KOPT-K1 (cell line): ENCODE results near the gene TNFSF9.

Experiments used
- H3K27ac ChIP-seq: fragments of 200-600 bp; sonication (generic); 2 replicates; pipeline ENCODE4 v1.5.1; 2016; ENCODE audit warnings: antibody characterized with exemption, mild to moderate bottlenecking, low read depth, low read length; ENCODE audit not compliant: poor library complexity, severe bottlenecking
- H3K36me3 ChIP-seq: fragments of 200-600 bp; sonication (generic); 2 replicates; pipeline ENCODE4 v1.5.1; 2017; ENCODE audit warnings: antibody characterized with exemption, mild to moderate bottlenecking, low read length, moderate library complexity; ENCODE audit not compliant: insufficient read depth
- H3K9me3 ChIP-seq: fragments of 200-600 bp; sonication (generic); 2 replicates; pipeline ENCODE4 v1.5.1; 2017; ENCODE audit warnings: antibody characterized with exemption, low read length, mild to moderate bottlenecking; ENCODE audit not compliant: insufficient read depth, poor library complexity, severe bottlenecking

Gene TNFSF9, protein sequence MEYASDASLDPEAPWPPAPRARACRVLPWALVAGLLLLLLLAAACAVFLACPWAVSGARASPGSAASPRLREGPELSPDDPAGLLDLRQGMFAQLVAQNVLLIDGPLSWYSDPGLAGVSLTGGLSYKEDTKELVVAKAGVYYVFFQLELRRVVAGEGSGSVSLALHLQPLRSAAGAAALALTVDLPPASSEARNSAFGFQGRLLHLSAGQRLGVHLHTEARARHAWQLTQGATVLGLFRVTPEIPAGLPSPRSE

DNA sequence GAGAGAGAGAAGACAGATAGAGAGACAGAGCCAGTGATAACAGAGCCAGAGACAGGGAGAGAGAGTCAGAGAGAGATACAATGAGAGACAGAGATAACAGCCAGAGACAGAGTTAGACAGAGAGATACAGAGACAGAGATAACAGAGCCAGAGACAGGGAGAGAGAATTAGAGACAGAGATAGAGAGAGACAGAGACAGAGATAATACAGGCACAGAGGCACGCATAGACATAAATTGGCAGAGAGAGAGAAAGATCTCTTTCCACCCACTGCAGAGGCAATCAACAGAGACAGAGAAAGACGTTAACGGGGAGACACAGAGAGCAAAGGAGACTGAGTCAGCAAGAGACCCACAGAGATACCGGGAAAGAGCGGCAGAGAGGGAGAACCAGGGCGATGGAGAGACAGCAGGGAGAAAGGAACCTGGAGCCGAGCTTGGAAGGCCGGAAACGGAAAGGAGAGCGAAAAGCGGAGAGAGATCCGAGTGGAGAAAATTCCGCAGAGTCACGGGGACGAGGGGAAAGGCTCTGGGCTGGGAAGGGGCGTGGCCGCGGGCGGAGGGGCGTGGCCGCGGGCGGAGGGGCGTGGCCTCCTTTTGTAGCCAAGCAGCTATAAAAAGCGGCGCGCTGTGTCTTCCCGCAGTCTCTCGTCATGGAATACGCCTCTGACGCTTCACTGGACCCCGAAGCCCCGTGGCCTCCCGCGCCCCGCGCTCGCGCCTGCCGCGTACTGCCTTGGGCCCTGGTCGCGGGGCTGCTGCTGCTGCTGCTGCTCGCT is at the start of gene TNFSF9:
Gene TNFSF9 (plus strand): TSS at position 641 of the 777 bp plus-strand sequence. CDS start 11 bp downstream, at position 652.
- peak within 1 kb of the TSS; percentile 32 for H3K27ac ChIP-seq
- no peaks in the 10 kb centered on the region for H3K9me3 ChIP-seq
- no peaks in the 10 kb centered on the region for H3K36me3 ChIP-seq

DNA sequence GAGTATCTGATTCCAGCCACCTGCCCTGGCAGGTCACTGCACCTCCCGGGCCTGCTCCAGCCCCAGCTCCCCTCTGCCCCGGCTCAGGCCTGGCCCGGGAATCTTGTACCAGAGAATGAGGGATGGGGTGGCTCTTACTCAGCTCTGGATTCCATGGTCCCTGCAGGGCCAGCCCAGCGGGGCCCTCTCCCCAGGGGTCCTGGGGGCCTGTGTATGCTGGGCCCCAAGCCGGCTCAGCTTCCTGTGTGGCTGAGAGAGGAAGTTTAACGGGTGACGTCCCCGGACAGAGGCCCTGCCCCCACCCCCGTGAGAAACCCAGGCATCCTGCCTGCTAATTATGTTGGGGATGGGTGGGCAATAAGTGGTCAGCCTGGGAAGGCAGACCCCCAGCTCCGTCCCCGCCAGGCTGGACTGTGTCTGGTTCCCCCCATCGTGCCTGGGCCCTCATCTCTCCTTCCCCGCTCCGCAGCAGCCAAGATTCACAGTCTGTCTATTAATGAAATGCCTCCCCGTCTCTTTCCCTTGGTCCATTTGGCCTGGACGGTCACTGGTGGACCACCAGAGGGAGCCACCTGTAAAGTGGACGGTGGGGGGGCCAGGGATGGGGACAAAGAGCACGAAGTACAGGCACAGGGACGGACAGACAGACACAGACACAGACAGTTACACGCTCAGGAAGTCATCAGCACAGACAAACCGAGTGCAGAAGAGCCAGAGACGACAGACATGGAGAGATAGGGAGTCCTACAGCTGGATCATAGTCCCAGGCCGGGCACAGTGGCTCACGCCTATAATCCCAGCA is 49.1 kb upstream of the TNFSF9 start, which contains the start of gene DENND1C:
Gene DENND1C (minus strand): TSS at position 247 of the 802 bp plus-strand sequence. CDS start 92 bp downstream, at position 155.
- Histone ChIP-seq H3K27ac (peak within 1 kb of the TSS; percentile 93), H3K36me3 (peaks cover 20% of the 10 kb centered on the region), H3K9me3 (no peaks in the 10 kb centered on the region)

GRCh38 chr19:6482343-6482686 is 48.5 kb upstream of the TNFSF9 start:
- Histone ChIP-seq H3K9me3 (no peaks in the 10 kb centered on the region), H3K27ac (peak overlapping the region; percentile 93), H3K36me3 (peaks cover 14% of the 10 kb centered on the region; the same call in 1 of the 2 replicates)

GRCh38 chr19:6483235-6483634 is 47.6 kb upstream of the TNFSF9 start:
- Histone ChIP-seq H3K36me3 (peaks cover 13% of the 10 kb centered on the region; the same call in 1 of the 2 replicates), H3K9me3 (no peaks in the 10 kb centered on the region), H3K27ac (peak overlapping the region; percentile 4)

DNA sequence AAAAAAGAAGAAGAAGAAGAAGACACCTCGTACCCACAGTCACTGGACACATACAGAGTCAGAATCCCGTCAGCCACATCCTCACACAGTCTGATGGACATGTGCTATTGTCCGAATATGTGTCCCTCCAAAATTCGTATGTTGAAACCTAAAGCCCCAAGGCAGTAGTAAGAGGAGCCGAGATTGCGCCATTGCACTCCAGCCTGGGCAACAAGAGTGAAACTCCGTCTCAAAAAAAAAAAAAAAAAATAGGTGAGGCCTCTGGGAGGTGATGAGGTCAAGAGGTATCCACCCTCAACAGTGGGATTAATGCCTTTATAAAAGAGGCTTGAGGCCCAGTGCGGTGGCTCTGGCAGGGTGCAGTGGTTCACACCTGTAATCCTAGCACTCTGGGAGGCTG is 46.6 kb upstream of the TNFSF9 start:
- Histone ChIP-seq H3K36me3 (0 out of 2 replicates have a peak, but pooled peaks cover 3% of the 10 kb centered on the region), H3K9me3 (no peaks in the 10 kb centered on the region), H3K27ac (no peak overlapping the region)

- Histone ChIP-seq H3K9me3 (no peaks in the 10 kb centered on the region), H3K27ac (no peak overlapping the region), H3K36me3 (no peaks in the 10 kb centered on the region)
Measured at GRCh38 chr19:6484831-6485230, 46.0 kb upstream of the TNFSF9 start.

DNA sequence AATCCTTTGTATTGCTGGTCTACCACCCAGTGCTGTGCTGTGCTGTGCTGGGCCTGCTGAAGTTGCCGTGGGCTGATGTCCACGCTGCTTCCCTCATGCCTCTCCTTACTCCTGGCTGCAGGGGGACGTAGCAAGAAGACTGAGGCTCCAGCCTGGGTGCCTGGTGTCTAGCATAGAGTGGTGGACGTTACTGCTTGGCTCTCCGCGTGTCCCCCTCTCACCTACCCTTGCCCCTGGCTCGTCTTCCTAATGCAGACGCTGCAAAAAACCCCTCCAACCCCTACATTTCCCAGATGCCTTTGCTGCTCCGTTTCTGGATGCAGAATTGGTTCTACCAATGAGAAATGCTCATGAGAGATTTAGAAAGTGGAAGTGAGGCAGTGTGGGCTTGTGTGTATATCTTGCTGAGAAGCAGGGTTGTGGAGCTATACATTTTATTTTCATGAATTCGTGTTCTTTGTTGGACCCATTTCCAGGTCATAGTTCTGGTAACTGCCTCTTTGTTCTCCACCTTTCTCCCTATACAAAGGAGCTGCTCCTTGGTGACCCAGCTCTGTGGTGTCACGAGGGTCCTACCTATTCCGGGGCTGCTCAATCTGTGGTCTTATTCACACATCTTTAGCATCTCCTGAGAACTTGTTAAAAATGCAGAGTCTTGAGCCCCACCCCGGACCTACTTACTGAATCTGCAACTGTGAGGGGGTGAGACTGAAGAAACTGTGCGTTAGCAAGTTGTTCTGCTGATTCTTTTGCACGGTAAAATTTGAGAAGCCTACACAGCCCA is 41.4 kb upstream of the TNFSF9 start:
- peak overlapping the region; percentile 48 for H3K27ac ChIP-seq
- H3K36me3 ChIP-seq, result no peaks in the 10 kb centered on the region

GRCh38 chr19:6490134-6490533 is 40.7 kb upstream of the TNFSF9 start:
- Histone ChIP-seq H3K9me3 (peaks cover 7% of the 10 kb centered on the region), H3K27ac (peak overlapping the region; percentile 48), H3K36me3 (no peaks in the 10 kb centered on the region)

More for the DNA sequence above, 41.4 kb upstream of the TNFSF9 start:
- peaks cover 7% of the 10 kb centered on the region for H3K9me3 ChIP-seq

DNA sequence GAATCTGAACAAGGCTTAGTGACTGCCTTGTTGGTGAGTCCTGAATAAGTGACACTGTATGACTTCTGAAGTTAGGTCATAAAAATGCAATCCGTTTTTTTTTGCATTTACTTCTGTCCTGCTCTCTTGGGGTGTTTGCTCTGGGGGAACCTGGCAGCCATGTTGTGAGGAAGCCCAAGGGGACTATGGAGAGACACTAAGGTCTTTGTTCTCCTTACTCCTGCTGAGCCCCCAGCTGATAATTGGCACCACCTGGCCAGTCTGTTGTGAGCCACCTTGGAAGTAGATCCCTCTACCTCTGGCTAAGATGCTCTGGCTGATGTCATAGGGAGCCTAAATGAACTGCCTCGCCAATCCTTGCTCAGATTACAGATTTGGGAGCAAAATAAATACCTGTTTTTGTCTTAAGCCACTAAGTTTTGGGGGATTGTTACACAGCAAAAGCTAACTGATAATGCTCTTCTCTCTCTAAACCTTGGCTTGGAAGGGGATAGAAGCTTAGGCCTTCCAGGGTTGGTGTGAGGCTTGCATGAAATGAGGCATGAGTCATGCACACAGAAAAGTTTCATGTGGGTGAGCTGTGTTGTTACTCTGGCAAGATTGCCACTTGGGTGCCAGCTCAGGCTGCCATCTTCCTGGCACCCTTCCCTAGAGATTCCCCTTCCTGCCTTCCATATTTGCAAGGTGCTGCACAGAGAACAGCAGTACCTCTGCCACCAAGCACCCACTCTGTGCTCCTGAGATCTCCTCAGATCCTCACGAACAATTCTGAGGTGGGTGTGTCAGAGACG is 38.8 kb upstream of the TNFSF9 start:
- no peak overlapping the region for H3K27ac ChIP-seq
- H3K9me3 ChIP-seq, result peaks cover 7% of the 10 kb centered on the region
- H3K36me3 ChIP-seq, result no peaks in the 10 kb centered on the region

DNA sequence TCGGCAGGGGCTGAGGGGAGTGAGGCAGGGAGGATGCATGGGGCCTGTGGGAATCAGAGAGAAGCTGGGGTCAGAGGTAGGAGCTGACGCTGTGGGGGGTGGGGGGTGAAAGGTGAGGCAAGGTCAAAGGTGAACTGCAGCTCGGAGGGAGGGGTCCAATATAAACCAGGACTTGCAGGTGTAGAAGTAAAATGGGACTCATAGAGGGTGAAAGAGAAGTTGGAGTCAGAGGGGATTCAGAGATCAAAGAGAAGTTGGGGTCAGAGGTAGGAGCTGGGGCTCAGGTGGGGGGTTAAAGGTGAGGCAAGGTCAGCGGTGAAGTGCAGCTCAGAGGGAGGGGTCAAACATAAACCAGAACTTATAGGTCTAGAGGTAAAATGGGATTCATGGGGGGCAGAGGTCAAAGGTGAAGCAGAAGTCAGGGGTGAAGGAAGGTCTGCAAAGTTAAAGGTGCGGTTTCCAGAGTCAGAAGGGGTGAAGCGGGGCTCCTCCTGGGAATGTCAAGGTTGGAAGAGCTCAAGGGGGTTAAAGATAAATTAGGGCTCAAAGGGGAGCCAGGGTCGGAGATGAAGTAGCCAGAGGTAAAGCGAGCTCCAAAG is 36.3 kb upstream of the TNFSF9 start:
- Histone ChIP-seq H3K36me3 (no peaks in the 10 kb centered on the region), H3K9me3 (peaks cover 7% of the 10 kb centered on the region), H3K27ac (no peak overlapping the region)

DNA sequence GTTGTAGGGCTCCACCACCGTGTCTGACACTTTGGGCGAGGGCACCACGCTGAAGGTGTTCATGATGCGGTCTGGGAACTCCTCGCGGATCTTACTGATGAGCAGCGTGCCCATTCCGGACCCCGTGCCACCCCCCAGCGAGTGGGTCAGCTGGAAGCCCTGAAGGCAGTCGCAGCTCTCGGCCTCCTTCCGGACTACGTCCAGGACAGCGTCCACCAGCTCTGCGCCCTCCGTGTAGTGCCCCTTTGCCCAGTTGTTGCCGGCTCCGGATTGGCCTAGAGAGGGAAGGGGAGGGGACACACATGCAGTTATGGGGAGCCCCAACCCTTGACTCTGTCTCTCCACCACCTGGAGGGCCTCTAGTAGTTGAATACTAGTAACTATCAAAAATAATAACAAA is 34.9 kb upstream of the TNFSF9 start:
- peaks cover 7% of the 10 kb centered on the region for H3K9me3 ChIP-seq
- no peaks in the 10 kb centered on the region for H3K36me3 ChIP-seq
- no peak overlapping the region for H3K27ac ChIP-seq

GRCh38 chr19:6498294-6499036 is 32.4 kb upstream of the TNFSF9 start:
- H3K9me3 ChIP-seq, result no peaks in the 10 kb centered on the region
- no peak overlapping the region for H3K27ac ChIP-seq
- H3K36me3 ChIP-seq, result no peaks in the 10 kb centered on the region
